Measurements from ENCODE around the gene TF.
"Not testable (repeated sequence)": the region's sequence is repeated elsewhere in the genome, so short reads cannot be mapped to it uniquely, and the experiment has no call there.

TF gene

DNA sequence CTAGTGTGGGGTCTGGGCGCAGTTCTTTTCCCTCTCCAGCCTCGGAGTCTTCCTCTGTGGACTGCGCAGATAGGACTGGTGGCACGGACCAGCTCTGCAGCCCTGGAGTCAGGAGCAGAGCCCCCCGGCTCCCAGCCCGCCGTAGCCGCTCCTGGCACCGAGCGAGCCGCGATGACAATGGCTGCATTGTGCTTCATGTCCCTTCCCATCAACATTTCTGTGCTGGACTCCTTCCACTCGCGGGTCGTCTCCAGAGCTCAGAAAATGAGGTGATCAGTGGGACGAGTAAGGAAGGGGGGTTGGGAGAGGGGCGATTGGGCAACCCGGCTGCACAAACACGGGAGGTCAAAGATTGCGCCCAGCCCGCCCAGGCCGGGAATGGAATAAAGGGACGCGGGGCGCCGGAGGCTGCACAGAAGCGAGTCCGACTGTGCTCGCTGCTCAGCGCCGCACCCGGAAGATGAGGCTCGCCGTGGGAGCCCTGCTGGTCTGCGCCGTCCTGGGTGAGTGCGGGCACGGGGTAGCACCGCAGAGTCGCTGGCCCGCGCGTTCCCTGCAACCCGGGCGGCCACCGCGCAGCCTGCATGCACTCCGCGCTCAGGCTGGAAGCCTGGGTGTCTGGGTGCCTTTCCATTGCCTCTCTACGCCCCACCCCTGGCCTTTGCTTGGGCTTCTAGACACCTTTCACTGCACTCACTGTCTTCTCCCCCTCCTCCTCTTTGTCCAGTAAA, at the start of gene TF:
Gene TF (plus strand): TSS at position 413 of the 731 bp plus-strand sequence. CDS start 48 bp downstream, at position 461.
- DNase-seq = peak; percentile 52

DNA sequence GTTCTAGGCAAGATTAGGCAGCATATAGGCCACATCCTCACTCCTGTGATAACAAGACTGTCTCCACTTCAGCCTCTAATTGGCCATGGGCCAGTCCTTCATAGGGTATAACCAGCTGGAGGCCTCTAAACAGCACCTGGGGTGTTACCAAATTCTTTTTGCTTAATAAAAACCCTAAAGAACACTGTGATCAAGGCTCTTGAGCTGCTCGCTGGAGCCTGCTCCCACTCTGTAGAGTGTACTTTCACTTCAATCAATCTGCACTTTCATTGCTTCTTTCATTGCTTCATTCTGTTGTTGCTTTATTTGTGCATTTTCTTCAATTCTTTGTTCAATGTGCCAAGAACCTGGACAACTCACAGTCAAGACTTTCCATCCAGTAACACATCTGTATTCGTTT, 48.2 kb upstream of the TF start:
- no peak for DNase-seq

DNA sequence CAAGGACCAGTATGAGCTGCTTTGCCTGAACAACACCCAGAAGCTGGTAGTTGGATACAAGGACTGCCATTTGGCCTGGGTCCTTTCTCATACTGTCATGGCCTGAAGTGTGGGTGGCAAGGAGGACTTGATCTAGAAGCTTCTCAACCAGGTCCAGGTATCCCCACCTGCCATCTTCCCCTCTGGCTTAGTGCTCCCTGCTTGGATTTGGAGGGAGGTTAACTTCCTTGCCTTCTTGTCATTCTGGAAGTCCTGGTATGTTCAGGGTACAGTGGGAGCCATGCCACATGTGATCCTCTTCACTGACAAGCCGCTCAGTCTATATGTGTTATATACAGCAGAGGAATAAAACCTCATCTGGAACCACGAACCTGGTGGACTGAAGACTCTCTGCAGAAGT, 46.7 kb upstream of the TF start:
- DNase-seq = no peak

DNA sequence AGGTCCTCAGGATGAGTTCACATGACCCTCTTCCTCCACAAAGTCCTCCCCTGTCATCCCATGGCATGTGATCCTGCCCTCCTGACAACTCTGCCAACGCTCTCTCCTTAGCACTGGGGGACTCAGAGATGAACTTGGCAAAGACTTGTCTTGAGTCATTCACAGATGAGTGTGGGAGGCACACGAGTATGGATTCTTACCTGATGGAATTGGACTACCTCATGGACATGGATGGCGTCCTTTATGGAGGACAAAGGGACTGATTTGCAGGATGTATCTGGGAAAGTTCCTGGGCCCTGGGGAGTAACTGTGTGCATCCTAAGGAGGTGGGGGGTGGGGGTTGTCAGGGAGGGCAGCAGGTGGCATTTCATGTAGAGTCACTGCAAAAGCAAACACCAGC, 46.3 kb upstream of the TF start:
- no peak for DNase-seq

DNA sequence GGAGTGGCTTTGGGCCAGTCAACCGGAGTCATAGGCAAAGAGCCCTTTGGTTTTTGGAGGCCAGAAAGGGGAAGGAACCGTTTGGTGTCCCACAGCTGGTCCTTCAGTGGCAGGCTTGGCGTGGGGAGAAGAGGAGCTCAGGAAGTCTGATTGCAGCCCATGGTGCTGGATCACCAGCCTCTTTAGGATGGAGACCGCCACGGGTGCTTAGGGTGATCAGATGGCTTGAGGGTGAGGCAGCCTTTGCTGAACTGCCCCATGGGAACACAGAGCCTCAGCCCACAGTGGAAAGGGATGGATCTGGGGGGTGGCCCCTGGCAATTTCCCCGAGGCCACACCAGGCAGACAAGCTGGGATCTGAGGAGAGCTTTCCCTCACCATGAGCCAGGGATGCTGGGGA, 45.8 kb upstream of the TF start:
- DNase-seq = no peak

DNA sequence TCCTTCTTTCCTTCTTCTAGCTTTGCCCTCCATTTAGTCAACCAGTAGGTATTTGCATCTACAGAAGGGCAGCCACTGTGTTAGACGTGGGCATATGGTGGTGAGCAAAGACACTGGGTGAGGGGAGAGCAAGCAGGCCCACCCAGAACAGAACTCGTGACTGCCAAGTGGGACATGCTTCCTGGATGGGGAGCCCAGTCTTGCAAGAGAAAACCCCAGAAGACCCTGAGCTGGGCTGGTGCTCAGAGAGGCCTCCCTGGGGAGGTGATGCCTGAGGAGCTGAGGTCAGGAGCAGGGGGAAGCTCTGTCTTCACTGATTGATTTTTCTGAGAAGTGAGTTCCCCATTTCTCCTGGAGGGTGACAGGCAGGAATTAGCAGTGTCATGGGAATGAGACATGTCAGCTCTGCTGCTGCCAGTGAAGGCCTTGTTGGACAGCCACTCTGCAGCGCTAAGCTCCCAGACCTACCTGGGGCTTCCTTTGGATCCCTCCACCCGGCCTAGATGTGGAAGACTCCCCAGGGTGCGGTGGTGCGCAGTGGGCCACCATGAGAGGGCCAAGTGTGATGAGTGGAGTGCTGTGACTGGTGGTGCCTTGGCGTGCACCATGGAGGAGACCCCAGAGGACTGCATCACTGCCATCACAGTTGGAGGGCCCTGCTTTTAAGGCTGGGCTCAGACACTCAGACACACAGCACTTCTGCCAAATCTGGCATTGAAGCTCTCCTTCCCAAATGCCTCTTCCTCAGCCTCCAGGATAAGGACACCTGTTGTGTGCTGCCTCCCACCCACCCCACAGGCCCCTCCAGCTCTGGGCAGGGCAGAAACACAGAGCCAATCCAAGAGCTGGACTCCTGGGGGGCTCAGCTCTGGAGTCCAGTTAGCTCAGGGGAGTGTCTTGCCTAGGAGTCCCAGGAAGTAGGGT, 44.5 kb upstream of the TF start:
- DNase-seq = no peak

DNA sequence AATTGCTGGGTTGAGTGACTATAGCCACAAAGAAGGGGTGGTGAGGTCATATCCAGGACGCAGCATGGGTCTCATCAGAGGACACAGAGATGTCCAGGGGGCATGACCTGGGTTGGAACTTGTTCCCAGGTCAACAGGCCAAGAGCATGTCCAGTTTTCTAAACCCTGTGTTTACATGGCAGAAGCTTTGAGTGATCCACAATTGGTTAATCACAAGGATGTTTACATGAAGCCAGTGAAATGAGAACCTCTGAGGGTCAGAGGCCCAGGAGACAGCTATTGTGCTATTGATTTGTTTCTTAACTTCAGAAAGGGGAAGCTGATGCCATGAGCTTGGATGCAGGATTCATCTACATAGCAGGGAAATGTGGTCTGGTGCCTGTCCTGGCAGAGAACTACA, 42.3 kb upstream of the TF start:
- DNase-seq = no peak

DNA sequence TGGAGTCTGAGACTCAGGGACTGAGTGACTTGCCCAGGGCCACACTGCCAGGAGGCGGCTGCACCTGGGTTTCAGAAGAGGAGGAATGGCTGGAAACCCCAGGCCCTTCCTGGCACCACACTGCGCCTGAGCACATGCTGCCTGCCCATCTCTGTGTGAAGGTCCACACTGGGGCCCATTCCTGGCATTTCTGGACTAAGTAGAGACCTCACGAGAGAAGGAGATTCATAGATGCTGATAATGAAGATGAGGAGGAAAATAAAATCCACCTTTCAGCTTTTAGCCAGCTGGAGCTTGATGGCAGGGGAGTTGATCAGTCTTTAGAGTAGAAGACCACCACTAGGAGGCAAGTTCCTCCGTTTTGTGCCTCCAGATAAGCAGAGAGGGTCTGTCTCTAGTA, 40.2 kb upstream of the TF start:
- no peak for DNase-seq

DNA sequence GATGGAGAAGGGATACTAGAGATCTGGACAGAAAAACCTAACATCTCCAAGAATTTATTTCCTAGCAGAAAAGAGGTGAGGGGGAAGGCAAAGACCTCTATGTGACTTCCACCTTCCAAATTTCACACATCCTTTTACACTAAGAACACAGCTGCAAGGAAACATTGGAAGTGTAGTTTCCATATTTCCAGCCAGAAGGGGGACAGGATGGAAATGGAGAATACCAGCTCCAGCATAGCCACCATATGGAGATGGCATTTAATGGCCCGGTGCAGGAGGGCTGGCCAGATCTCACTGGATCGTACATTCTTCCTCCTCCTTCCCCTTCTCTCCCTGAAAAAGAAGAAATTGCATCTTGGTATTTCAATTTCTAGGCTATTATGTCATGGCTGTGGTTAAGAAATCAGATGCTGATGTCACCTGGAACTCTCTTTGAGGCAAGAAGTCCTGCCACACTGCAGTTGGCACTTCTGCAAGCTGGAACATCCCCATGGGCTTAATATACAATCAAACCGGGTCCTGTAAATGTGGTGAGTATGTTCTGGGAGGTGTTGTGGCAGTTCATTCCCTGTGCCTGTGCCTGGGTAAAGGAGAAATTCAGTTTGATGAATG, 36.9 kb upstream of the TF start:
- no peak for DNase-seq

DNA sequence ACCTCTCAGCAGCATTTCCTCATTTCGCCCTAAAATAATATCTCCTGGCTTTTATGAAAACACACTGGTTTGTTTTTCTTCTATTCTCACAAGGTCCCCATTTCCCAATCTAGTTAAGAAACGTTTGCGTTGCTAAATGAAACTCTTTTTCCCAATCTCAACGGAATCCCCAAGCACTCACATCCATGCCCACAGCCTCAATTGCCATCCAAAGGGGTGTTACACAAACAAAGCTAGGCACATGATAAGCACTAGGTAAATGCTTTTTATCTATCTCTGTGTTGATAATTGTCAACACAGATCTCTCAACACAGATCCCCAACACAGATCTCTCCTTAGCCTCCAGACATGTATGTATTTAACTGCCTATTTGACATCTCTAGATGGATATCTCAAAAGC, 35.2 kb upstream of the TF start:
- no peak for DNase-seq

DNA sequence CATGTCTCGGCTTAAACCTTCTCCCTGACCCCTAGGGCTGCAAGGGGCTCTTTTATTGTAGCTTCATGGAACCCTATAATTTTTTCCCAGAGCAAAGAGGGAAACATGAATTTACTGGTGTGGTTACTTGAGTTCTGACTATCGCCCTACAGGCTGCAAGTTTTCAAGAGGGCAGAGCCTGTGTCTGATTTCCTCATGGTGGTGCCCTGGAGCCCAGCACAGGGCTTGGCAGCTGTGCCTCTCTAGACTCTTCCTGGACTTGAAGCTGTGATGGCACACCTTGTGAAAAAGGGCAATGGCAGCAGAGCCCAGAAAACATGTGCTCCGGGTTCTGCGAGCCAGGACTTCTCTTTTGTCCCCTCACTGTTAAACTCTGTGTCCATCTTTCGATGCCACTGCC, 34.2 kb upstream of the TF start:
- no peak for DNase-seq

DNA sequence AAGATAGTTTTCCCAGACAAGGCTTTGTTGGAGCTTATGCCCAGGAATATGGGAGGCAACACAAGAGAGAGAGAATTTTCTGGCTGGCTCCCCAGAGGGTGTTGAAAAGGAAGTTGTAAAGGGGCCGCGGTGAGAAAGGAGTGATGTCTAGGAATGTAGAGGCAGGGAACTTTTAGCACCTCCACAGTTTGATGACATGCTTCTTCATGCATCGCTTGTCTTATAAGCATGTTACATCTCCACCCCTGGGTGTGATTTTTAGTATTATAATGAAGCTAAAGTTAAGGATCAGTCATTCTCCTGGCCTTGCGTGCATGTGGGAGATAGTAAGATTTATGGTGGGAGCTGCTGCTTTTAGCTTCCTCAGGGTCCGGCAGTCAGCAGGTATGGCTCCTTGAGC, 32.8 kb upstream of the TF start:
- no peak for DNase-seq

DNA sequence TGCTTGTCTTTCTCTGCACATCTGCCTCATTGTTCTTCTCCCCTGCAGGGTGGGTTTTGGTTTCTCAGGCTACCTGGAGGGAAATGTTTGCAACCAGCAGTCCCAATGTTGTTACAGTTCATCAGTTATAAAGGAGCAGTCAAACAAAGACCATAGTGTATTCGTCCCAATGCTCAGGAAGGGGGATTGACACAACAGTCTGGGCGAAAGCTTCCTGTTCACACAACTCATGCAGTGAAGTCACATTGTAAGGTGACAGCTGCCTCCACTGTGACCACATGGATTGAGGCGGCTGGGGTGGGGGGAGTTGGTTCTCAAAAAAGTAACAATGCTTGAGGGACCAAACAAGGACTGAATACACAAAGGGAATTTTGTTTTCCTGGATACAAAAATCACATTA, 28.8 kb upstream of the TF start:
- no peak for DNase-seq

DNA sequence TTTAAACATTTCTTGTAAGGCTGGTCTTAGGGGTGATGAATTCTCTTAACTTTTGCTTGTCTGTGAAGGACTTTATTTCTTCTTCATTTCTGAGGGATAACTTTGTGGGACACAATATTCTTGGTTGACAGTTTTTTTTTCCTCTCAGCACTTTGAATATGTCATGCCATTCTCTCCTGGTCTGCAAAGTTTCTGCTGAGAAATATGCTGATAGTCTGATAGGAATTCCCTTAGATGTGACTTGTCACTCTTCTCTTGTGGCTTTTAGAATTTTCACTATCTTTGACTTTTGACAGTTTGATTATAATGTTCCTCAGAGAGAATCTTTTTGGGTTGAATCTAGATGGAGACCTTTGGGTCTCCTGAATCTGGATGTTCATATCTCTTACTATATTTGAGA, 23.3 kb upstream of the TF start:
- DNase-seq = no peak

DNA sequence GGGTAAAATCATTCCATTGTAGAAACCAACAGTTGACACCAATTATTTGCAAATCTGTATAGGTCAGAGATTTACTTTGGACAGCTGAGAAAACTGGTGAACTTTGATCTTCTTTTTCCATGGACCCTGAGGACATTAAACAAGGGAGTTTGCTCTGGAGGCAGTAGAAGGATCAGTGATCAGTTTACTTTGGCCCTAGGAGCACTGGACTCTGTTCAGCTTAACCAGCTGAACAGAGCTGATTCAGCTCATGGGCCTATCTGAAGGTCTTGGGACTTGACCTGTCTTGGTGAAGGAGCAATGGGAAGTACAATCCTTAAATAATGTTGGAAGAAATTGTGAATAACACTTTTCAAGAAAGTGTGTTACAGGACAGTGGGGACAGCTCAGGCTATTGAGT, 15.2 kb upstream of the TF start:
- no peak for DNase-seq

DNA sequence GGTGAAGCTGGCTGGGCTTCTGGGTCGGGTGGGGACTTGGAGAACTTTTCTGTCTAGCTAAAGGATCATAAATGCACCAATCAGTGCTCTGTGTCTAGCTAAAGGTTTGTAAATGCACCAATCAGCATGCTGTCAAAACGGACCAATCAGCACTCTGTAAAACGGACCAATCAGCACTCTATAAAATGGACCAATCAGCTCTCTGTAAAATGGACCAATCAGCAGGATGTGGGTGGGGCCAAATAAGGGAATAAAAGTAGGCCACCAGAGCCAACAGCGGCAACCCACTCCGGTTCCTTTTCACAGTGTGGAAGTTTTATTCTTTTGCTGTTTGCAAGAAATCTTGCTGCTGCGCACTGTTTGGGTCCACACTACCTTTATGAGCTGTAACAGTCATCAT, 14.0 kb upstream of the TF start:
- not testable (repeated sequence) for DNase-seq

DNA sequence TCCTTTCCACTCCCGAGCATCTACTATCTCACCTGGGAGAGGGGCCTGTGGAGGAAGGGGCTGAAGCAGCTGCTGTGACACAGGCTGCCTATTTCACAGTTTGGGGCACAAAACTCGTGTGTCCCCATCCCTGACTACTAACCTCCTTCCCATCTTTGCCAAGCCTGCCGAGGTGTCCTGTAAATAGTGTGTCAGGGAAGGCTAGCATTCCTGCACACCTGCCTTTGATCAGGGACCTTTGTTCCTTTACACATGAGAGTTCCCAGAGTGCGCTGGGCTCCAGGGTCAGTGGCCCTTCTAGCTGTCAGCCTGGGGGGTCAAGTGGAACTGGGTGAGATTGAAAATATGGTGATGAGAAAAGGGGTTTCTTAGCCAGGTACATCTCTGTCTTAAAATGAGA, 13.0 kb upstream of the TF start:
- DNase-seq = no peak

DNA sequence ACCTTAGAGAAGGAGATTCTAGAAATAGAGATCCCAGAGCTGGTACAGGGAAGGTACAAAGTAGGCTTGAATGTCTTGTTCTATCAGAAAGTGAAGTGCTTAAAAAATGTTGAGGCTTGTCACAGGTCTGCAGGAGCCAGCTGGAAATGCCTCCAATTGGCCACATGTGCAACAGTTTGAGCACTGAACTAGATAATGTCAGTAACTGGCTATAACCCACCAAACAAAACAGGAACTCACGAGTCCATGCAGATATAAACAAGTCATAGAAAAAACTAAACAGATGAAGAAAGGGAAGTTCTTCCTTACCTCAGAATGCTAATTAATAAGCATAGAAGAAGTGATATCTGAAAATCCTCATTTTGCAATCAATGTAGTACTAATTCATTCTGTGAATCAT, 11.9 kb upstream of the TF start:
- no peak for DNase-seq

DNA sequence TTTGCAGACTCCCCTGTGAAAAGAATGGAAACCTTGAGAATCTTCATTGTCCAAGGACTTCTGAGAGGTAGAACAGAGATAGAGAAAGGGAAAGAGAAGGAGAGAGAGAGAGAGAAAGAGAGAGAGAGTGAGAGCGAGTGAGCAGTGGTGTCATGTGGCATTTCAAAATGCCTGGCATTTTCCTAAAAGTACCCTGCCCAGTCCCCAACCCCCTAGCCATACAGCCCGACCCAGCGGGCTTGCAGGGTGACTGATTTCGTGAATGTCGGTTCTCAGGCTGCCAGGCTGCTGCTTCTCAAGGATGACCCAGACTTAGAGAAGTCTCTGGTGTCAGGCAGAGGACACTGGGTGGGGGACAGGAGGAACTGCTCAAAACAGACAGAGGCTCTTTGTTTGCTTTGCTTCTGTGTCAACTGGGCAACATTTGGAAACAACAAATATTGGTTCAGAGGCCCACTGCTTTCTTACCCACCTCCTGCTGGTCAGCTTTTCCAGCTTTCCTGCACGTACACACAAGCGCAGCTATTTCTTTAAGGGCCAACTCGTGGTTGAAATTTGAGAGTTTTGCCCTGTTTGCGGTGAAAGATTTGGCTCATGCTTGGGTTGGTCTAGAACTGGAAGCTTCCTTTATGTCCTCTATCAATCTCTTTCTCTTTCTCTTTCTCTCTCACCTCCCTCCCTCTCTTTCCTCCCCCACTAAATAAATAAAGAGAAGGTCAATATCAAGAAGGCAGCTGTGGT, 3.7 kb upstream of the TF start:
- no peak for DNase-seq

DNA sequence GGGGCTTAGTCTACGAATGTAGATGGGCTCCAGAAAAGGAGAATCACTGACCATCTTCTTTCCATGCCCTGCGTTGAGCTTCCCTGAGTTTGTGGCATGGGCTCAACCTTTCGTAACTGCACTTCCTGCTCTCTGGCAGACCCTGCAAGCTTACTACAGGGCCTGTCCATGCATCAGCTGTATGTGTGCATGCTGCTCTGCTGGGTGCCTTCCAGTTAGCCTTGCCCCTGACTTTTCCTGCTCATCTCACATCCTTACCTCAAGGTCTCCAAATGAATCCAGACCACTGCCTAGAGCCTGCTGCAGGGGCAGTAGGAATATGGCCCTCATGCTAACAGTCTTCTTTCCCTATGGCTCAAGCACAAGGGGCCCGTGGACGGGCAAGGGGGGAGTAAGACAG, 2.0 kb upstream of the TF start:
- DNase-seq = no peak

DNA sequence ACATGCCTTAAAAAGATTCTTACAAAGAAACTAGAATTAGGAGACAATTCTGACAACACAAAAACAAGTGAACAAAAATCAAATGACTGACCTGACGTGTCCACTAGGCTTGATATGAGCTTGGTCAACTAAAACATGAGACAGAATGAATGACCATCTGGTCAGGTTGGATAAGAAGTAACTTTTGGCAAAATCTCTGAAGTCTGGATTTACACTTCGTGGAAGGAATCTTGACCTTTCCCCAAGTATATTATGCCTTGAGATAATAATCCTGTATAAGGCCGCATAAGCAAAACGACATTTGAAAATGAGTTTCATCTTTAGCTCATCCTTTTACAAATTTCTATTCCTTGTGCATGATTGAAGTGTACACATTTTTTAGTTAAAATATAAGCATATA, 1.1 kb upstream of the TF start:
- DNase-seq = no peak

DNA sequence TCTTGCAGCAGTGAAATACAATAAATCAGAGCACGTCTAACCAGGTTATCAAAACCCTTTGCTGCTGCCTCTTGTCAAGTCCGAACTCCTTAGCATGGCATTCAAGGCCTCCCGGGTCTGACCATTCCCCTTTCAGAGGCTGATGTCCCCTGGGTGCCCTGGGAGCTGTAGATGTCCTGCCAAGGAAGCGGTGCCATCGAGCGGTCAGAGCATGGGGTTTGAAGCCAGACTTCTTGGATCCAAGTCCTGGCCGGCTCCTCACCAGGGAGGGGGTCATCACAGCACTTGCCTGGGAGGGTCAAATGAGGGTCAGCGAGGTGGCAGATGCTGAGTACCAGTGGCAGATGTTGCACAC, 496 bp downstream of the TF start:
- no peak for DNase-seq

DNA sequence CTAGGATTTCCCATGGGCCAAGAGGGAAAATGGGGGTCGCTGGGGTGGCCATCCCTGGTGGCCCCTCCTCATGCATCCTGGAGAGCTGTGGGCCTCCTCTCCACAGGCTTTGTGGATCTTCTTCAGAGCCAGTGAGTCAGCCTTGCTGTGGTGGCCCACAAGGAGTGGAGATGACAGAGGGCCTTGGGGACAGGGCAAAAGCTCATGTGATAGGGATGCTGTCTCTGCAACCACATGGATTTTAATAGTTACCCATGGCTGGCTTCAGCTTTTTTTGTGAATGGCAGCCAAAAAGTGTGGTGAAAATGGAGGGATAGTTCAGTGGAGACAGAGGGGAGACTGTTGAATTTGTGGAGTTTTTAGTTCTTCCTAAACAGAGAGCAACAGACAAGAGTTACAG, 1.2 kb downstream of the TF start:
- no peak for DNase-seq
